Lower leg skin (tissue), 3 donors: ENCODE measurements around the gene LPIN1.

ENCODE experiments used
- POLR2A ChIP-seq, 2 donors: fragments of 450-650 bp; IDR thresholded peaks; one replicate each; pipeline ENCODE4 v1.6.1; 2016 to 2017; ENCODE audit warnings: antibody characterized with exemption in 2 of 2, mild to moderate bottlenecking in 1 of 2, moderate library complexity in 1 of 2
- TF ChIP-seq, protein P1 (sequence below), 3 donors: fragments of 450-650 bp; IDR thresholded peaks; one replicate each; pipeline ENCODE4 v1.5.1; 2016; ENCODE audit warnings: antibody characterized with exemption in 3 of 3, mild to moderate bottlenecking in 3 of 3, moderate library complexity in 2 of 3

DNA sequence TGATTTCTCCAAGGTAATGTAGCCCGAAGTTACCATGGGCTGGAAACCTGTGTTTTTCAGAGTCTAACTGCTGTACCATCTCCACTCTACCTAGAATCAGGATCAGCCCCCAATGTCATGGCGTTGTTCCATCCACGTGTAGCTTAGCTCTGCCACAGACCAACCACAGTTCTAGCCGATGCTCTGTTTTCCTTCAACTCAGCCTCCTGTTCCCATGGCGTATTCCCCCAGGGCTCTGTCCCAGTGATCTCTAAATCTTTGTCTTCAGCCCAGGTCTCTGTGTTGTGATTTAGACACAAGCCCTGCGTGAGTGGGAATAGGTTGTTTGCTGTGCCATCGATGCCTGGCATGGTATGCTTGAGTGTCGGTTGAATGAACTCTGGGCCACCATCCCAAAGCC is 53.4 kb downstream of the LPIN1 start:
- TF ChIP-seq, protein P1, sequence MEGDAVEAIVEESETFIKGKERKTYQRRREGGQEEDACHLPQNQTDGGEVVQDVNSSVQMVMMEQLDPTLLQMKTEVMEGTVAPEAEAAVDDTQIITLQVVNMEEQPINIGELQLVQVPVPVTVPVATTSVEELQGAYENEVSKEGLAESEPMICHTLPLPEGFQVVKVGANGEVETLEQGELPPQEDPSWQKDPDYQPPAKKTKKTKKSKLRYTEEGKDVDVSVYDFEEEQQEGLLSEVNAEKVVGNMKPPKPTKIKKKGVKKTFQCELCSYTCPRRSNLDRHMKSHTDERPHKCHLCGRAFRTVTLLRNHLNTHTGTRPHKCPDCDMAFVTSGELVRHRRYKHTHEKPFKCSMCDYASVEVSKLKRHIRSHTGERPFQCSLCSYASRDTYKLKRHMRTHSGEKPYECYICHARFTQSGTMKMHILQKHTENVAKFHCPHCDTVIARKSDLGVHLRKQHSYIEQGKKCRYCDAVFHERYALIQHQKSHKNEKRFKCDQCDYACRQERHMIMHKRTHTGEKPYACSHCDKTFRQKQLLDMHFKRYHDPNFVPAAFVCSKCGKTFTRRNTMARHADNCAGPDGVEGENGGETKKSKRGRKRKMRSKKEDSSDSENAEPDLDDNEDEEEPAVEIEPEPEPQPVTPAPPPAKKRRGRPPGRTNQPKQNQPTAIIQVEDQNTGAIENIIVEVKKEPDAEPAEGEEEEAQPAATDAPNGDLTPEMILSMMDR (IDR thresholded peaks at IDR 0.05) = no peak
- no peak for TF ChIP-seq POLR2A (IDR thresholded peaks at IDR 0.05)
